GM06990 (cell line): Measurements from ENCODE around the gene NAA38.

Source experiments
- DNase-seq: peaks from one replicate; pipeline ENCODE4 v3.0.0-alpha.2; 2011; ENCODE audit not compliant: insufficient read length; ENCODE audit errors: extremely low read depth
- H3K27me3 ChIP-seq: replicated peaks from 2 replicates; pipeline ENCODE4 v1.6.0; 2011; ENCODE audit warnings: low read length; ENCODE audit not compliant: control insufficient read depth, insufficient read depth
- H3K36me3 ChIP-seq: 2 replicates; pipeline ENCODE4 v1.5.1; 2011; ENCODE audit warnings: low read length; ENCODE audit not compliant: control insufficient read depth, insufficient read depth
- H3K4me3 ChIP-seq: replicated peaks from 2 replicates; pipeline ENCODE4 v1.5.1; 2011; ENCODE audit warnings: low read depth, mild to moderate bottlenecking, control low read depth, low read length
- TF ChIP-seq, protein P1 (sequence below): IDR thresholded peaks from 2 replicates; pipeline ENCODE4 v1.5.1; 2011; ENCODE audit warnings: low read length, control low read depth, mild to moderate bottlenecking, inconsistent platforms; ENCODE audit not compliant: insufficient read depth, poor library complexity, severe bottlenecking

NAA38 gene

DNA sequence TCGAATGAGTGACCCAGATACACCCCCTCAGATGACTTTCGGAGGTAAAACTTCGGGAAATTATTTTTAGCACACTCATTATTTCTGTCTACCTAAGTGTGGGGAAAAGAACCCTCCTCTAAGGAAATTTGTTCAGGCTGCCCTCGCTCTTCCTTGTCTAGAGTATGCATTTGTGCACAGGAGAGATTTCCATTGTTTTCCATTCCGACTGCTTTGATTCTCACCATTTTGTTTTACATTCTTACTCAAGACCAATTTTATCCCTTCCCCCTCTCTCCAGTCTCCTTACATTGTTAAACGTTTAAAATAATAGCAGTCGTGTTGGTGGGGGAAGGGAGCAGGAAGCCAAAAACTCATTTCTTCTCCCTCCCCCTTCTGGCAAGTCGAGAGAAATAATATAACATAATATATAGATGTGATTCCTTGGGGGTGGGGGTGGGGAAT lies 29.7 kb upstream of the NAA38 start:
- TF ChIP-seq, protein P1, sequence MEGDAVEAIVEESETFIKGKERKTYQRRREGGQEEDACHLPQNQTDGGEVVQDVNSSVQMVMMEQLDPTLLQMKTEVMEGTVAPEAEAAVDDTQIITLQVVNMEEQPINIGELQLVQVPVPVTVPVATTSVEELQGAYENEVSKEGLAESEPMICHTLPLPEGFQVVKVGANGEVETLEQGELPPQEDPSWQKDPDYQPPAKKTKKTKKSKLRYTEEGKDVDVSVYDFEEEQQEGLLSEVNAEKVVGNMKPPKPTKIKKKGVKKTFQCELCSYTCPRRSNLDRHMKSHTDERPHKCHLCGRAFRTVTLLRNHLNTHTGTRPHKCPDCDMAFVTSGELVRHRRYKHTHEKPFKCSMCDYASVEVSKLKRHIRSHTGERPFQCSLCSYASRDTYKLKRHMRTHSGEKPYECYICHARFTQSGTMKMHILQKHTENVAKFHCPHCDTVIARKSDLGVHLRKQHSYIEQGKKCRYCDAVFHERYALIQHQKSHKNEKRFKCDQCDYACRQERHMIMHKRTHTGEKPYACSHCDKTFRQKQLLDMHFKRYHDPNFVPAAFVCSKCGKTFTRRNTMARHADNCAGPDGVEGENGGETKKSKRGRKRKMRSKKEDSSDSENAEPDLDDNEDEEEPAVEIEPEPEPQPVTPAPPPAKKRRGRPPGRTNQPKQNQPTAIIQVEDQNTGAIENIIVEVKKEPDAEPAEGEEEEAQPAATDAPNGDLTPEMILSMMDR, result no peak
- DNase-seq, result no peak
- Histone ChIP-seq H3K36me3 (peaks cover 6% of the 10 kb centered on the region), H3K4me3 (peak overlapping the region; percentile 95), H3K27me3 (no peaks in the 10 kb centered on the region)

DNA sequence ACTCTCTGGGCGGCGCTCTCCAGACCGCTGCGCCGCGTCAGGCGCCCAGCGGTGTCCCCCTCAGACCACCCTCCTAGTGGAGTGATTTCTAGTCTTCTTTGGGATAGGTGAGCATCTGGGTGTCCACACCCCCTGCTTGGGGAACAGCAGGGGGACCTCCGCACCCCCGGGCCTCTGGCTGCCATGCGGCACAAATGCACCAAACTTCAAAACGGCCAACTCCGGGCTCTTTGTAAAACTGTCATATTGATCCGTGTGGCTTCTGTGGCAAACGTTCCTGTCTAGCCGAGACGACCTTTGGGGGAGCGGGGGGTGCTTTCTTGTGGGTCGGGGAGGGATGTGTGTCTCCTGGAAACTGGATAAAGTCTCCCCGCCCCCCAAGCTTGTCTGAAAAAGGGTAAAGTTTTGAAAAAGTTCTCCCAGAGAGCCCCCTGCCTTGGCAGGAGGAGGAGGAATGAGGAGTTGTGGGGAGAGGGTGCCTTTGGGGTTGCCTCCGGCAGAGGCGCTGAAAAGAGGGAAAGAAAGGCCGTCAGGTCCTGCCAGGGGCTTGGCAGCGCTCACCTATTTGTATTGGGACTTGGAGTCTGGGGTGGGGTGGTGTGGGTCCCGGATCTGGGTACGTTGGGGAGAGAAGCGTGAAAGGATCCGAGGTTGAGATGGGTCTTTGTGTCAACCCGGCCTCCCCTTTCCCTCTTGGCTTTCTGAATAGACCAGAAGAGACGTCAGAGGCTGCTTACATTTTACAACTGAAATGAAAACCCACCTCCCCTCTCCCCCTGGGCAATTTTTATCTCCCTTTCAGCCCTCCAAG lies 29.1 kb upstream of the NAA38 start:
- Histone ChIP-seq H3K4me3 (peak overlapping the region; percentile 95), H3K36me3 (peaks cover 9% of the 10 kb centered on the region), H3K27me3 (no peaks in the 10 kb centered on the region)
- TF ChIP-seq, protein P1, result peak; percentile 28
- peak; percentile 70 for DNase-seq

DNA sequence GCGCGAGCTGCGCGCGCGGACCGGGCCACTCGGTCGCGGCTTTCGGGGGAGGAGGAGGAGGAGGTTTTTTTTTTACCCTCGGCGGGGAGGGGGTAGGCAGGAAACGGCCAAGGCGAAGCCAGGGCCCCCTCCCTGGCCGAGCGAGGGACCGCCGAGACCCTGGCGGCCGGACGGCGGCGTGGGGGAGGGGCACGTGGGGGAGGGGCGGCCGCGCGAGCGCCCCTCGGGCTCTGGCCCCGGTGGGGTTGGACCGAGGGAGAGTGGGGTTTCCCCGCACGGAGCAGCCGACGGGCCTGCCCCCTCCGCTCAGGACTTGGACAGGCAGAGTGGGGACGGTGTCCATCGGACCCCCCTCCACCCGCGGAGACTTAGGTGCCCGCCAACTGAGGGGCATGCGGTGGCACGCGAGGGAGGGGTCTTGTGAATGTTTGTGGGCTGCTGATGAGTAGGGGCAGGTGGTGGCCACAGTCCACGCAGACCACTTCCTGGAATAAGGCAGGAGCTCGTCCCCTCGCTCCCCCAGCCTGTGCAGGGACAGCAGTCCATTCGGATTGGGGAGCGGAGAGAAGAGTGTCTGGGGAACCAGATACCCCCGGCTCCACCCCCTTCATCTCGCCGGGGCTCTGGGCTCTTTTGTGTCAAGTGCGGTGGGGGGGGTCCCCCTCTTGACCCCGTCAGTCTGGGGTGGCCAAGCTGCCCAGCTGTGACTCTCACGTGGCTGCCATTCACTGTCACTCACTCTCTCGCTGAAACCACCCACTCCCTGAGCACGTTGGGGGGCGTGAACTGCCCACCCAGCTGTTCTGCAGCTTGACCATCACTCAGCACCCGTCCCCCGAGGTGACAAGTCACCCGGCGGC lies 28.2 kb upstream of the NAA38 start:
- Histone ChIP-seq H3K27me3 (no peaks in the 10 kb centered on the region), H3K36me3 (peaks cover 6% of the 10 kb centered on the region), H3K4me3 (peak overlapping the region; percentile 95)
- DNase-seq, result peak; percentile 66
- TF ChIP-seq, protein P1, result no peak

DNA sequence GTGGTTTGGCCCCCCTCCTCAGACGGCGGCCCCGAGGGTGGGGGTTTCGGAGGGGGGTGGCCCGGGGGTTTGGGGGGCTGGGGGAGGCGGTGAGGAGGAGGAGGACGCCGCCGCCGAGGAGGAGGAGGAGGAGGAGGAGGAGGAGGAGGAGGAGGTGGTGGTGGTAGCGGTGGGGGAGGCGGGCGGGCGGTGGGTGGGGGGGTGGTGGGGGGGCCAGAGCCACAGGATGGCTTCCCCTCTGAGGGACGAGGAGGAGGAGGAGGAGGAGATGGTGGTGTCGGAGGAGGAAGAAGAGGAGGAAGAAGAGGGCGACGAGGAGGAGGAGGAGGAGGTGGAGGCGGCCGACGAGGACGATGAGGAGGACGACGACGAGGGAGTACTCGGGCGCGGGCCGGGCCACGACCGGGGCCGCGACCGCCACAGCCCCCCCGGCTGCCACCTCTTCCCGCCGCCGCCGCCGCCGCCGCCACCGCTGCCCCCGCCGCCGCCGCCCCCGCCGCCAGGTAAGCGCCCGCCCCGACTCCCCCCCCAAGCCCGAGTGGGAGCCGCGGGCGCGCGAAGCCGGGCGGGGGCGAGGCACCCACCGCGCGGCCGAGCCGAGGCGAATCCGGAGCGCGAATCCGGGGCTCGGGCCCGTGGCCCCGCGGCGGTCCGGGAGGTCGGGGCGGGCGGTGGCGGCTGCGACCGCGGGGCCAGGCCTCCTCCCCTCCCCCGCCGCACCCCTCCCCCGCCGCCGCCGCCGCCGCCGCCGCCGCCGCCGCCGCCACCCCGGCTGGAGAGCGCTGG lies 27.4 kb upstream of the NAA38 start:
- TF ChIP-seq, protein P1, result no peak
- DNase-seq, result peak; percentile 22
- Histone ChIP-seq H3K36me3 (peaks cover 4% of the 10 kb centered on the region), H3K27me3 (no peaks in the 10 kb centered on the region), H3K4me3 (peak overlapping the region; percentile 95)

DNA sequence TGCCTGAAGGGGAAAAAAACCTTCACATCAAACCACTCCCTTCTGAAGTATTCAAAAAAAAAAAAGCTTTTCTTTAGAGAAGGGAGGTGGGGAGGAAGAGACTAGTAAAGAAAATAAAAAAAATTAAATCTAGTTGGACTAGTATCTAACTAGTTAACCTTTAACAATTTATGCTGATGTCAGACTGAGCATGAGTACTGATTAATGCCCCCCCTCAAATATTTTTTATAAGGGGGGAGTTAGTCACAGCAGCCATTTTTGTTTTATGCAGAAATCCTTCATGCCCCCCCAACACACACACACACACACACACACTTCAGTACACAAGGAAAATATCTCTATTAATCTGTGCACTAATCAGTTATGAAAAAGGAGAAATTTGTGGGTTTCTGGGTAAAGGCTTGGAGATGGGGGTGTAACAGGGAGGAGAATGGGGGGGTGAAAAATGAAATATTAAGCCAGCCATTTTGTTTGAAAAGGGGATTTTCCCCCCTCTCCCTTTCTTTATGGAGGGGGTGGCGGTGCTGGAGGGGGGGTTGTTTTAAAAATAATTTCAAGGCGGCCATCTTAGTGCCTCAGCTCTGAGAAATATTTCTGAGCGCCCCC lies 26.5 kb upstream of the NAA38 start:
- H3K4me3 ChIP-seq, result peak overlapping the region; percentile 95
- no peak for DNase-seq
- TF ChIP-seq, protein P1, result no peak
- no peaks in the 10 kb centered on the region for H3K27me3 ChIP-seq
- peaks cover 7% of the 10 kb centered on the region for H3K36me3 ChIP-seq
